HuH-7.5 (cell line): Measurements from ENCODE around the gene TP53BP2.
"Not testable (repeated sequence)": the region's sequence is repeated elsewhere in the genome, so short reads cannot be mapped to it uniquely, and the experiment has no call there.

ENCODE experiments used
- DNase-seq: peaks from one replicate; pipeline ENCODE4 v3.0.0; 2011; ENCODE audit warnings: low spot score

The TP53BP2 gene

DNA sequence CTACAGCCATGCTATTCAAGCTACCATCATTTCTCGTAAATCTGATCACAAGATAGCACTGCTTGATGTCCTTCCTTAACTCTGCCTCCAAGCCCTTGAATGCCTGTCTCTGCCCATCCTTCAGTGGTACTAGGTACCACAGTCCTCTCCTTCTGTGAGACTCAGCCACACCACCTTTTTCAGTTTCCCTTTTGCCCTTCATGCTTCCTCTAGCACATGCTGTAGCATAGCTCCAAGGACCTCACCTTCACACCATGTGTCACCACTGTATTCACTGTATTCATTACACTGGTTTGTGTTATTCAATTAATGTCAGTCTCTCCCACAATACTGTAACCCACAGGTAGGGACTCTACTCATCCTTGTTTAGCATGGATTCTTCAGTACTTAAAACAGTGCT lies 8.0 kb upstream of the TP53BP2 start:
- no peak for DNase-seq

DNA sequence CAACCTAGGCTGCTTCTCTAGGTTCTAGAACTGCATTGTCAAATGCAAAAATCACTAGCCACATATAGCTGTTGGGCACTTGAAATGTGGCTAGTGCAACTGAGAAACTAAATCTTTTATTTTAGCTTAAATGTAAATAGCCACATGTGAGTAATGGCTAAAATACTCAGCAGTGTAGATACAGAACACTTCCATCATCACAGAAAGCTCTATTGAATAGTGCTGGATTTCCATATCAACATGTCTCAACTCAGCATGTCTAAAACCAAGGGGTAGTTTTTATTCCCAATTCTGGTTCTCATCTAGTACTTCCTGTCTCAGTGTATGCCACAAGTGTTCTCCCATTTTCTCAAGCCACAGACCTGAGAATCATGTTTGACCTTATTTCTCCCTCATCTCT lies 7.5 kb upstream of the TP53BP2 start:
- no peak for DNase-seq

- DNase-seq = no peak
These were observed 6.6 kb upstream of the TP53BP2 start for GRCh38 chr1:223852337-223852736.

GRCh38 chr1:223849352-223850254 lies 3.9 kb upstream of the TP53BP2 start:
- DNase-seq = no peak

DNA sequence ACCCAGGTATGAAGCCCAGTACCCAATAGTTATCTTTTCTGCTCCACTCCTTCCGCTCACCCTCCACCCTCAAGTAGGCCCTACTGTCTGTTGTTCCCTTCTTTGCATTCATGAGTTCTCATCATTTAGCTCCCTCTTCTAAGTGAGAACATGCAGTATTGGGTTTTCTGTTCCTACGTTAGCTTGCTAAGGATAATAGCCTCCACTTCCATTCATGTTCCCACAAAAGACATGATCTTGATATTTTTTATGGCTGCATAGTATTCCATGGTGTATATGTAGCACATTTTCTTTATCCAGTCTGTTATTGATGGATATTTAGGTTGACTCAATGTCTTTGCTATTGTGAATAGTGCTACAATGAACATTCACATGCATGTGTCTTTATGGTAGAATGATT lies 2.8 kb upstream of the TP53BP2 start:
- no peak for DNase-seq

- no peak for DNase-seq
These were observed 2.1 kb upstream of the TP53BP2 start for GRCh38 chr1:223847781-223848345.

DNA sequence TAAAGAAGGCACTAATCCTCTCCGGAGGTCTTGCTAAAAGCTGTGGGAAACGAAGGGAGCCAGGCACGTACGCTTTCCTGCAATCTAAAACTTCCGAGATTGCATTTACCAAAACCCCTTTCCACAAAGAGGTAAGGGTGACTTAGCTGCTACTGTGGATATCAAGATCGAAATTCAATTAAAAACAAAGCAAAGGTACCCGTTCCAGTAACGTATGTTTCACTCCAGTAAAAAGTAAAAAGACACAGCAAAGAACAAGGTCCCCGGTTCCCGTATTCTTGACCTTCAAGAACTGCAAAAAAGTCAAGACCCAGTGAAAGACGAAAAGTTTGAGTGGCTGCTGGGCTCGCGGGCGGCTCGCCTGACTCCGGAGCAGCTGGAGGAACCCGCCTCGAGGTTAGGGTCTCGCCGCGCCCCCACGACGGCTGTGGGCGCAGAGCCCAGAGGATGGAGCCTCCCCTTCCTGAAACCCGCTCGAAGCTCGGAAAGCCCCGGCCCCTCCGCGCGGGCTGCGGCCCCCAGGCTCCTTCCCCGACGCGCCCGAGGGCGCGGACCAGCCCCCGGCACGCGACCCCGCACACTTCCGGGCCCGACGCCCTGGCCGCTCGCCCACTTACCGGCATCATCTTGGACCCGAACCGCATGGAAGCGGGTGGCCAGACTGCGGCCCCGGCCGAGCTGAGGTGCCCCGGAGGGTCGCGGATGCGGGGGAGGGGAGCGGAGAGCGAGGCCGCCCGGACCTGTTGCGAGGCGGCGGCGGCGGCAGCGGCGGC lies 524 bp downstream of the TP53BP2 start:
- DNase-seq = peak; percentile 23

- DNase-seq = no peak
These were observed 1.0 kb downstream of the TP53BP2 start for GRCh38 chr1:223844787-223845036.

DNA sequence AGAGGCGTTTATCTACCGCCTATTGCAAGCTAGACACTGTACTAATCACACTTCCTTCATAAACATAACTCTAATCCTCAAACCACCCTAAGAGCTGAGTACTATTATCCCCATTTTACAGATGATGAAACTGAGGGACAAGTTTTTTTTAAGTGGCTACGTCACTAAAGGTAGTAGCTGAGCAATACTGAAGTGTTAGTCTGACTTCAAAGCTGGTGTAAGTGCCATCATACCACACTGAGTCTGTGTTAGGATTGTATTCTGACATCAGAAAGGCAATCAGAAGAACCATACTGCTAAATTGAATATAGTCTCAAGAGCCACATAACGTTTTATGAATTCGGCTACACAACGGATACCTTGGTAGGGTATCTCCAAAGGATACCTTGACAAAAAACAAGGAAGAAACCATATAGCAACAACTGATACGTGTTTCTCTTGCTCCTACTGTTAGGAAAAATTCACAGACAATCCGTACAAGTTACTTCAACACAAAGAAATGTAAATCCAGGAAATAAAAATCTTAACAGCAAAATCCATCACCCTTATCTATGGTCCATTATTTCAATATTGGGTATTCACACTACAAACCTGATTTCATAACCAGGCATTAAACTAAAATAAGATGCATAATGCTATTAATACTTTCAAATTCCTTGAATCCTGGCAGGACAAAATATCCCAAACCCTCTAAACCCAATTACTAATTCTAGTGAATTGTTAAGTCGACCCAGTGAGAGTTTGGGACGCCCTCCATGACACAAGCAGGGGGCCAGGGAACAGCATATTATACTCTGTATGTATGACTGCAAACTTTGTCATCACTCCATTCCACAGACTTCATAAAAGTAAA lies 1.6 kb downstream of the TP53BP2 start:
- DNase-seq = no peak

DNA sequence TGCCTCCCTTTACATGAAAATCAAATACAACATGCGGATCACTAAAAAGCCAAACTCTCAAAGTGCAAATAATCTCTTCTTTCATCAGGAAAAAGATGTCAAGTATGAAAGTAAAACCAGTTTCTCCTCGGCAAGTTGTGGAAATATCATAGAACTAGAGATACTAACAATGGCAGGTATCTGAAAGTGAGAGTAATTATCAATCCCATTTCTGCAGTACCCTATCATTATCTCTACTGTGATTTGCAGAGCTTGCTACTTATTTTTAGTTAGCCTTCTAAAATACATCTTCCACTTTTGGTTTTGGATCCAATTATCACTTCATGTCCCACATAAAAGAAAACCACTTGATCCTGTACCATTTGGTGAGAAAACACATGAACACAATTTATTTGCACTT lies 3.0 kb downstream of the TP53BP2 start:
- no peak for DNase-seq

DNA sequence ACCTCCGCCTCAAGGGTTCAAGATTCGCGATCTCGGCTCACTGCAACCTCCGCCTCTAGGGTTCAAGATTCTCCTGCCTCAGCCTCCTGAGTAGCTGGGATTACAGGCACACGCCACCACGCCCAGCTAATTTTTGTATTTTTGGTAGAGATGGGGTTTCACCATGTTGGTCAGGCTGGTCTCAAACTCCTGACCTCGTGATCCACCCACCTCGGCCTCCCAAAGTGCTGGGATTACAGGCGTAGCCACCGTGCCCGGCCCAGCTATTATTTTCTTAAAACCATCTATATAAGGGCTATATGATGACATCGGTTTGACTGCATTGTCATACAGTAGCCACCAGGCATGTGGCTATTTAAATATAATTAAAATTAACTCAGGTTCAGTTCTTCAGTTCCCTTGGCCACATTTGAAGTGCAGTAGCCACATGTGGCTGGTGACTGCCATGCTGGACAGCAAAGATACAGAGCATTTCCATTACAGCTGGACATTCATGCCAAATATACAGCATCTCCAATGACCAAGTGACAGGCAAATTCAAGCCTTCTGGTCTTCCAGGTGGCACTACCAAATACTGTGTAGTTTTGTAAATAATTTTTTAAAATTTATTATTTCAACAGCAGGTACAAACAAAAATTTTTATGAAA lies 3.6 kb downstream of the TP53BP2 start:
- DNase-seq = not testable (repeated sequence)

DNA sequence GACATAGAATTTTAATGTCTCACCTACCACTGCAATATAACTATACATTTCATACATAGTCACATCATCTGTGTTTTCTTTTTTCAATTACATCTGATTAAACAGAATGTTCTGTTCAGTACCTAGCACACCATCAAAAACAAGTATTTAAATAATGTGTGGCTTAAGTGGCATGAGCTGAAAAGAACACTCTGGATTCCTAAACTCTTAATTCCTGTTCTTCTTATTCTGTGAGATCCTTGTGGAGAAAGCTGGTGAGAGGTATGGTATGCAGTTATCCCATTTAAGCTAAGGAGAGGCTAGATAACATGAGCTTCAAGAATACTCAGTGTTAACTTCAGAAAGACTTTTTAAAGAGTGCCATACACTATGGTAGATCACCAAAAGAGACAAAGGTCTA lies 5.5 kb downstream of the TP53BP2 start:
- DNase-seq = no peak

DNA sequence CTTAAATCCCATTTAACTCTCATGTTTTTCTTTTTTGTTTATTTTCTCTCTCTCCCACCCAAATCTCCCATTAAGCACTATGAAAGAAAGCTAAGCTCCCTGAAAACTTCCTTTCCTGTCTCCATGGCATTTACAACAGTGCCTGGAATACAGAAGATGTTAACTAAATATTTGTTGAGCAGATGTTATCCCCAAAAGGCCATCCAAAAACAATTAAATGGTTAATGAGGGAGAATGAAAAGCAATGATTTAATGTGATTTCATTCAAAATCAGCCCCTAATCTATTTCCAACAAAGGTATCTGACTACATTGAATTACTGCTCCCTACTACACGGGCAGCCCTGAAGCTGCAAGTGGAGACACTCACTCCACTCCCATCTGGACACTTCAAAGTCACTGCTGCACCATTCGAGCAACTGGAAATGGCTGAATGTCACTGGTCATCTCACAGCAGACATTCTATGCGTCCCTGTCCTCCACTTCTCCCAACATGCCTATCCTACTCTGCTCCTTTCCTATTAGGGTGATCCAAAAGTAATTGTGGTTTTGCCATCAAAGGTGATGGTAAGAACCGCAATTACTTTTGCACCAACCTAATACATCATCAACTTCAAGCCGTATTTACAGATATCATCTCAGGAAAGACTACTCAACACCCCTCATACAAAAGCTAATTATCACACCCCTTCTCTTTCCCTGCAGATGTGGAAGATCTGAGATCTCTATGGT lies 7.5 kb downstream of the TP53BP2 start:
- DNase-seq = no peak

DNA sequence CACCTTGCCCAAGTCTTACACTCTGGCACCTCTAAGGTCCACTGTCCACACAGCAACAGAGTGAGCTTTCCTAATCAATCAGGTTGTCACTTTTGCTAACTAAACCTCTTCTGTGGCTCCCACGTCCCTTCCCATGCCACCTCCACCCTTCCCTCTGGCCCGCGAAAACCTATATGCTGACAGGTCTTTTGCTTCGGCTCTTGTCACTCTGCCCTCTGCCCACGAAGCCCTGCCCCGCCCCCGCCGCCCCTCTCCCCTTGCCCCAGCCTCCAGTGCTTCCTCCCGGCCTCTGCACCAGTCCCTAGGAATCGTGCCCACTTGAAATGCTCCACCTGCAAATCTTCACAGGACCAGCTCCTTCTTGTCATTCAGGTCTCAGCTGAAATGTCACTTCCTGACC lies 8.1 kb downstream of the TP53BP2 start:
- no peak for DNase-seq

GRCh38 chr1:223837206-223837605 lies 8.5 kb downstream of the TP53BP2 start:
- no peak for DNase-seq

DNA sequence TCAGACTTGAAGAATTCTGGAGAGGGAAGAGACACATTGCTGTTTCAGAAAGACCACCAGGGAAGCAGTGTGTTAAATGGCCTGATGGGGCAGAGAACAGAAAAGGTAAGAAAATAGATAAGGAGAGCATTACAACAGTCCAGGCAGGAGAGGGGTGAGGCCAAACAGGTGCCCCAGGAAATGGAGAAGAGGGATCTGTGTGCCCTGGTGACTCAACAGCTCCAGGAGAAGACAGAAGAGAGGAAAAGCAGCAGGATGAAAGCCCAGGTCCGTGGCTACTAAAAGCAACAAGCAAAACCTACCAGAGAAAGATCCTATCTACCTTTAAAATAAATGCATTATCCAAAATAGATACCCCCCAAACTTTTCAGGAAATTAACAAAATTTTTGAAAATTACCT lies 9.2 kb downstream of the TP53BP2 start:
- no peak for DNase-seq

- DNase-seq = no peak
These were observed 10.0 kb downstream of the TP53BP2 start for GRCh38 chr1:223835754-223836153.

GRCh38 chr1:223834660-223835263 lies 11.0 kb downstream of the TP53BP2 start:
- no peak for DNase-seq

GRCh38 chr1:223833948-223834347 lies 11.8 kb downstream of the TP53BP2 start:
- DNase-seq = no peak

GRCh38 chr1:223832637-223832943 lies 13.2 kb downstream of the TP53BP2 start:
- no peak for DNase-seq
